Parathyroid adenoma (tissue), 2 donors: Measurements from ENCODE around the gene YWHAQ.

Source experiments
- H2AFZ ChIP-seq: fragments of 300-600 bp; sonication (generic); one replicate; pipeline ENCODE4 v1.7.0; 2017; ENCODE audit warnings: antibody characterized with exemption, mild to moderate bottlenecking
- H3K27ac ChIP-seq: fragments of 300-600 bp; sonication (generic); one replicate; pipeline ENCODE4 v1.7.0; 2017
- H3K27me3 ChIP-seq: fragments of 300-600 bp; sonication (generic); one replicate; pipeline ENCODE4 v1.7.0; 2017; ENCODE audit warnings: low read length; ENCODE audit not compliant: control insufficient read depth, insufficient read depth
- H3K36me3 ChIP-seq: fragments of 300-600 bp; sonication (generic); one replicate; pipeline ENCODE4 v1.7.0; 2017; ENCODE audit warnings: low read length; ENCODE audit not compliant: control insufficient read depth, insufficient read depth
- H3K4me1 ChIP-seq: fragments of 300-600 bp; sonication (generic); one replicate; pipeline ENCODE4 v1.7.0; 2017; ENCODE audit warnings: control low read depth
- H3K4me2 ChIP-seq: fragments of 300-600 bp; sonication (generic); one replicate; pipeline ENCODE4 v1.7.0; 2017; ENCODE audit warnings: low read length
- H3K4me3 ChIP-seq: fragments of 300-600 bp; sonication (generic); one replicate; pipeline ENCODE4 v1.7.0; 2017; ENCODE audit warnings: low read depth, low read length
- H3K79me2 ChIP-seq: fragments of 300-600 bp; sonication (generic); one replicate; pipeline ENCODE4 v1.7.0; 2017; ENCODE audit warnings: control low read depth
- H3K9ac ChIP-seq: fragments of 300-600 bp; sonication (generic); one replicate; pipeline ENCODE4 v1.7.0; 2017; ENCODE audit warnings: mild to moderate bottlenecking
- H3K9me3 ChIP-seq: fragments of 300-600 bp; sonication (generic); one replicate; pipeline ENCODE4 v1.7.0; 2017; ENCODE audit warnings: low read length; ENCODE audit not compliant: control insufficient read depth
- CTCF ChIP-seq: fragments of 300-600 bp; sonication (generic); IDR thresholded peaks from one replicate; pipeline ENCODE4 v1.7.0; 2017; ENCODE audit warnings: antibody characterized with exemption, mild to moderate bottlenecking
- donor health status: primary hyperparathyroidism.

Gene YWHAQ

DNA sequence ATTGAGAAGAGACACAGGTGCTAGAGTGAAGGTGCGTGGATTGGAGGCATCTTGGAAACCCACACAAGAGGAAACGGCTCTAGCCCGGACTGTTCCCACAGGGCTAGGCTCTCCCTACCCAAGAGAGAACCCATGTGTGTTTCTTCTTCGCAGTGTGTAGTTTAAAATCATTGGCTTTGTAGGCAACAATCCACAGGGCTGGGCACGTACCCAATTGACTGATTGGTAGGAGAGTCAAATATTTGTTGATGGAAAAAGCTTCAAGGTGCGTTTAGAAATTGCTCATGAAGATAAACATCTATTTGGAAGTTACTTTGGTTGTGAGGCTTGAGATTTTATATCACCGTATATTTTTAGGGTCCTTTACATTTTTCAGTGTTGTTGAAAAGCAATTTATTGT, 13.2 kb upstream of the YWHAQ start:
- Histone ChIP-seq H3K4me2 (no peak overlapping the region), H3K36me3 (no peaks in the 10 kb centered on the region), H2AFZ (no peak overlapping the region), H3K27ac (no peak overlapping the region), H3K79me2 (no peaks in the 10 kb centered on the region), H3K4me3 (no peak overlapping the region), H3K4me1 (peaks cover 2% of the 10 kb centered on the region), H3K9ac (no peak overlapping the region), H3K9me3 (no peaks in the 10 kb centered on the region), H3K27me3 (no peaks in the 10 kb centered on the region)
- TF ChIP-seq CTCF: no peak

DNA sequence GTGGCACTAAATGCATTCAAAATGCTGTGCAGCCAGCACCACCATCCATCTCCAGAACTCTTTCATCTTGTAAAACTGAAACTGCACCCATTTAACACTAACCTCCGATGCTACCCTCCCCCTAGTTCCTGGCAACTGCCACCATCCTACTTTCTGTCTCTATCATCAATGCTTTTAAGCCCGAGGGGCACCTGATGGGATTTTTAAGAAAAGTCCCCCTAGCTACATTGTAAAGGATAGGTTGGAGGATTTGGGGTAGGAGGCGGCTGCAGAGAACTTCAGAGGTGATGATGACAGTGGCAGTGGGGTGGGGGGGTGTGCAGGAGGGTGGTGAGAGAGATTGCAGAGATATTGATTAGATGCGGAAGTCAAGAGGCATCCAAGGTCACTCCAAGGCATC, 10.8 kb upstream of the YWHAQ start:
- no peaks in the 10 kb centered on the region for H3K79me2 ChIP-seq
- no peak overlapping the region for H3K4me3 ChIP-seq
- H3K9me3 ChIP-seq: no peaks in the 10 kb centered on the region
- H3K4me2 ChIP-seq: no peak overlapping the region
- no peaks in the 10 kb centered on the region for H3K36me3 ChIP-seq
- H2AFZ ChIP-seq: no peak overlapping the region
- no peak overlapping the region for H3K27ac ChIP-seq
- no peaks in the 10 kb centered on the region for H3K4me1 ChIP-seq
- no peak overlapping the region for H3K9ac ChIP-seq
- no peaks in the 10 kb centered on the region for H3K27me3 ChIP-seq
- no peak for TF ChIP-seq CTCF

DNA sequence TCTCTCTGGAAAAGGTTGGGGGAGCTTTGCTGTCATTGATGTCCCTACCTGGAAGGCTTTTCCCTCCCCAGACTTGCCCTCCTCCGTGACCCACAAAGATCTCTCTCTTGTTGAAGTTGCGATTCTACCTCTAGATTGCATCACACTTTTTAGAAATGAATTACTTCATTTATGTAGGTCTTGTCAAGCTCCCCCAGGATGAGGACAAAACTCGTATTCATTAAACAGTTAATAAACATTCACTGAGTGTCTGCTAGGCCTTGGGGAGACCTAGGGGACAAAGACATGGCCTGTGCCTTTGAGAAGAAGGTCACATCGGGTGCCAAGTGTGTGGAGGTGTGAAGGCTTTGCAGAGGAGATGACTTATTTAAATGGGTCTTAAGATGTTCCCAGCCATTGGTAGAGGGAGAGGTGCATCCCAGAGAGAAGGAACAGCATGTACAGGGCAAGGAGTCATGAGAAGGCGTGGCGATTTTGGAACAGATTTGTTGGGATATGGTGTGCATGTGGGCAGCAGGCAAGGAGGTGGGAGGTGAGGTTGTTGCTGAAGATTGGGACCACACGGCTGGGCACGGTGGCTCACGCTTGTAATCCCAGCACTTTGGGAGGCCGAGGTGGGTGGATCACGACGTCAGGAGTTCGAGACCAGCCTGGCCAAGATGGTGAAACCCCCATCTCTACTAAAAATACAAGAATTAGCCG, 9.8 kb upstream of the YWHAQ start:
- no peaks in the 10 kb centered on the region for H3K27me3 ChIP-seq

GRCh38 chr2:9639740-9640343, 9.0 kb upstream of the YWHAQ start:
- Histone ChIP-seq H3K9me3 (no peaks in the 10 kb centered on the region), H3K4me2 (no peak overlapping the region), H3K79me2 (no peaks in the 10 kb centered on the region), H2AFZ (no peak overlapping the region), H3K4me3 (no peak overlapping the region), H3K27ac (no peak overlapping the region), H3K36me3 (no peaks in the 10 kb centered on the region), H3K27me3 (no peaks in the 10 kb centered on the region), H3K4me1 (no peaks in the 10 kb centered on the region), H3K9ac (no peak overlapping the region)
- no peak for TF ChIP-seq CTCF

More for the DNA sequence above, 9.8 kb upstream of the YWHAQ start:
- Histone ChIP-seq H3K79me2 (no peaks in the 10 kb centered on the region), H3K9ac (no peak overlapping the region), H2AFZ (no peak overlapping the region), H3K27ac (no peak overlapping the region), H3K4me3 (no peak overlapping the region), H3K4me1 (no peaks in the 10 kb centered on the region), H3K4me2 (no peak overlapping the region), H3K36me3 (no peaks in the 10 kb centered on the region), H3K9me3 (no peaks in the 10 kb centered on the region)
- TF ChIP-seq CTCF: no peak
